ENCODE measurements around the gene RUNX1.

RUNX1 gene

DNA sequence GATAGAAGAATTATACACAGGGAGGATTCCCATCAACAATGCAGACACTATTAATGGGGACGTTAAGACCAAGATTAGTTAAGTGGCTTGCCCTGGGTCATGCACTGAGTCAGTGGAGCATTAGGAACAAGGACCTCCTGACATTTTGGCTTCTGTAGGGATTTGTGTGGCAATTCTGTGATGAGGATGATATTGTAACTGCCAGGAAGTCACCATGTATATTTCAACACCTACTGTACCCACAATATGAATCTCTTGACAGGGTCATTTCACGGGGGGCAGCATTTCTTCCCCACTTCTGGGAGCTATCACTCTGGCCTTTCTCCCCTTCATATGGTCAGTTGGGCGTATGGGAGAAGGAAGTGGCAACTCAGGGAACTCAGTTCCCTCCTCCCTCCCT is 134.9 kb downstream of the RUNX1 start:
- H3K27ac ChIP-seq: peak overlapping the region; percentile 44
- no peaks in the 10 kb centered on the region for H3K36me3 ChIP-seq
- H3K27me3 ChIP-seq: no peaks in the 10 kb centered on the region
- TF ChIP-seq, protein P1, sequence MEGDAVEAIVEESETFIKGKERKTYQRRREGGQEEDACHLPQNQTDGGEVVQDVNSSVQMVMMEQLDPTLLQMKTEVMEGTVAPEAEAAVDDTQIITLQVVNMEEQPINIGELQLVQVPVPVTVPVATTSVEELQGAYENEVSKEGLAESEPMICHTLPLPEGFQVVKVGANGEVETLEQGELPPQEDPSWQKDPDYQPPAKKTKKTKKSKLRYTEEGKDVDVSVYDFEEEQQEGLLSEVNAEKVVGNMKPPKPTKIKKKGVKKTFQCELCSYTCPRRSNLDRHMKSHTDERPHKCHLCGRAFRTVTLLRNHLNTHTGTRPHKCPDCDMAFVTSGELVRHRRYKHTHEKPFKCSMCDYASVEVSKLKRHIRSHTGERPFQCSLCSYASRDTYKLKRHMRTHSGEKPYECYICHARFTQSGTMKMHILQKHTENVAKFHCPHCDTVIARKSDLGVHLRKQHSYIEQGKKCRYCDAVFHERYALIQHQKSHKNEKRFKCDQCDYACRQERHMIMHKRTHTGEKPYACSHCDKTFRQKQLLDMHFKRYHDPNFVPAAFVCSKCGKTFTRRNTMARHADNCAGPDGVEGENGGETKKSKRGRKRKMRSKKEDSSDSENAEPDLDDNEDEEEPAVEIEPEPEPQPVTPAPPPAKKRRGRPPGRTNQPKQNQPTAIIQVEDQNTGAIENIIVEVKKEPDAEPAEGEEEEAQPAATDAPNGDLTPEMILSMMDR (IDR thresholded peaks at IDR 0.05): no peak
- no peak overlapping the region for H3K4me3 ChIP-seq (ENCODE audit: low read depth in 1 of 2, low read length in 1 of 2)
- H3K9me3 ChIP-seq: no peaks in the 10 kb centered on the region
- peaks cover 67 to 68% of the 10 kb centered on the region in 2 experiments for H3K4me1 ChIP-seq (ENCODE audit: control insufficient read depth in 1 of 2, insufficient read depth in 1 of 2, low read depth in 1 of 2, low read length in 1 of 2)

- Histone ChIP-seq H3K27ac (peak overlapping the region; percentile 44), H3K4me1 (ENCODE audit: control insufficient read depth in 1 of 2, insufficient read depth in 1 of 2, low read depth in 1 of 2, low read length in 1 of 2) (peaks cover 71 to 72% of the 10 kb centered on the region in 2 experiments), H3K4me3 (ENCODE audit: low read depth in 1 of 2, low read length in 1 of 2) (no peak overlapping the region), H3K27me3 (no peaks in the 10 kb centered on the region), H3K36me3 (no peaks in the 10 kb centered on the region), H3K9me3 (no peaks in the 10 kb centered on the region)
- TF ChIP-seq, protein P1 (IDR thresholded peaks at IDR 0.05): no peak
These were observed 135.3 kb downstream of the RUNX1 start for GRCh38 chr21:34913811-34914210.

GRCh38 chr21:34912022-34912945 is 136.8 kb downstream of the RUNX1 start:
- Histone ChIP-seq H3K27ac (peak overlapping the region; percentile 74), H3K27me3 (no peaks in the 10 kb centered on the region), H3K9me3 (no peaks in the 10 kb centered on the region), H3K4me1 (ENCODE audit: control insufficient read depth in 1 of 2, insufficient read depth in 1 of 2, low read depth in 1 of 2, low read length in 1 of 2) (peaks cover 87% of the 10 kb centered on the region in 2 experiments), H3K4me3 (ENCODE audit: low read depth in 1 of 2, low read length in 1 of 2) (no peak overlapping the region), H3K36me3 (no peaks in the 10 kb centered on the region)
- TF ChIP-seq, protein P1 (IDR thresholded peaks at IDR 0.05): no peak

DNA sequence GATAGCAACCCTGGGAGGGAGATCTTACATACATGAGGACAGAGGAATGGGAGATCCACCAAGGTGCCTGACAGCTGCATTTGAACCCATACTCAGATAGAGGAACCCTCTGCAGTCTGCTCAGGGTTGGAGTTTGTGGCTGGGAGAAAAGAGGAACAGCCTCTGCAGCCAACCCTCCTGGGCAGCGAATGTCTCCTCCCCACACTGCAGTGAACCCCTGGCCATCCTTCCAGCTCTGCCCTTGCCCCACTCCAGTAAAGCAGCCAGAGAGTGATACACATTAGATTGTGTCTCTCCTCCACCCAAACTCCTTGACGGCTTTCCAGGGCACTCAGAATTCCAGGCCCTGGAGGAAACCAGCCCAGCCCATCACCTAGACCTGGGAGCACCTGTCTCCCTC is 137.7 kb downstream of the RUNX1 start:
- Histone ChIP-seq H3K36me3 (no peaks in the 10 kb centered on the region), H3K9me3 (no peaks in the 10 kb centered on the region), H3K27ac (peak overlapping the region; percentile 74), H3K27me3 (no peaks in the 10 kb centered on the region), H3K4me3 (ENCODE audit: low read depth in 1 of 2, low read length in 1 of 2) (peak overlapping the region in 1 of 2 experiments; percentile 15), H3K4me1 (ENCODE audit: control insufficient read depth in 1 of 2, insufficient read depth in 1 of 2, low read depth in 1 of 2, low read length in 1 of 2) (peaks cover 96% of the 10 kb centered on the region in 2 experiments)
- TF ChIP-seq, protein P1 (IDR thresholded peaks at IDR 0.05): no peak

GRCh38 chr21:34910396-34910795 is 138.7 kb downstream of the RUNX1 start:
- TF ChIP-seq, protein P1 (IDR thresholded peaks at IDR 0.05): no peak
- no peaks in the 10 kb centered on the region for H3K9me3 ChIP-seq
- no peak overlapping the region for H3K4me3 ChIP-seq (ENCODE audit: low read depth in 1 of 2, low read length in 1 of 2)
- H3K36me3 ChIP-seq: no peaks in the 10 kb centered on the region
- peak overlapping the region; percentile 74 for H3K27ac ChIP-seq
- peaks cover 97 to 98% of the 10 kb centered on the region in 2 experiments for H3K4me1 ChIP-seq (ENCODE audit: control insufficient read depth in 1 of 2, insufficient read depth in 1 of 2, low read depth in 1 of 2, low read length in 1 of 2)
- H3K27me3 ChIP-seq: no peaks in the 10 kb centered on the region
